HL-60 (cell line): ENCODE data around the gene ZNF622.

Source experiments
- DNase-seq, 2 experiments: peaks; one replicate each; pipeline ENCODE4 v3.0.0-alpha.2; 2010 to 2020; ENCODE audit warnings: low read depth in 1 of 2, low spot score in 1 of 2
- H3K27ac ChIP-seq: fragments of 250-450 bp; sonication (Bioruptor Pico); replicated peaks from 2 replicates; pipeline ENCODE4 v1.5.1; 2020; ENCODE audit warnings: mild to moderate bottlenecking, moderate library complexity
- H3K27me3 ChIP-seq: fragments of 250-450 bp; sonication (Bioruptor Pico); 2 replicates; pipeline ENCODE4 v1.5.1; 2021; ENCODE audit warnings: mild to moderate bottlenecking, moderate library complexity; ENCODE audit not compliant: insufficient read depth, poor library complexity, severe bottlenecking
- H3K4me3 ChIP-seq: replicated peaks from 2 replicates; pipeline ENCODE4 v1.5.1; 2011; ENCODE audit warnings: mild to moderate bottlenecking, control low read depth, low read length; ENCODE audit not compliant: insufficient read depth
- GABPA ChIP-seq: IDR thresholded peaks from 2 replicates; pipeline ENCODE4 v1.6.1; 2012; ENCODE audit warnings: low read depth
- POLR2AphosphoS5 ChIP-seq: IDR thresholded peaks from 2 replicates; pipeline ENCODE4 v1.6.1; 2012; ENCODE audit warnings: low read depth
- SPI1 ChIP-seq: IDR thresholded peaks from 2 replicates; pipeline ENCODE4 v1.6.1; 2012; ENCODE audit warnings: low read depth, mild to moderate bottlenecking, borderline replicate concordance
- TF ChIP-seq, protein P1 (sequence below): IDR thresholded peaks from 2 replicates; pipeline ENCODE4 v1.6.1; 2012; ENCODE audit warnings: low read depth; ENCODE audit not compliant: insufficient replicate concordance
- TF ChIP-seq, protein P2 (sequence below): IDR thresholded peaks from one replicate; pipeline ENCODE4 v1.5.1; 2011; ENCODE audit warnings: low read length, control low read depth, inconsistent platforms; ENCODE audit not compliant: insufficient read depth

ZNF622 gene

DNA sequence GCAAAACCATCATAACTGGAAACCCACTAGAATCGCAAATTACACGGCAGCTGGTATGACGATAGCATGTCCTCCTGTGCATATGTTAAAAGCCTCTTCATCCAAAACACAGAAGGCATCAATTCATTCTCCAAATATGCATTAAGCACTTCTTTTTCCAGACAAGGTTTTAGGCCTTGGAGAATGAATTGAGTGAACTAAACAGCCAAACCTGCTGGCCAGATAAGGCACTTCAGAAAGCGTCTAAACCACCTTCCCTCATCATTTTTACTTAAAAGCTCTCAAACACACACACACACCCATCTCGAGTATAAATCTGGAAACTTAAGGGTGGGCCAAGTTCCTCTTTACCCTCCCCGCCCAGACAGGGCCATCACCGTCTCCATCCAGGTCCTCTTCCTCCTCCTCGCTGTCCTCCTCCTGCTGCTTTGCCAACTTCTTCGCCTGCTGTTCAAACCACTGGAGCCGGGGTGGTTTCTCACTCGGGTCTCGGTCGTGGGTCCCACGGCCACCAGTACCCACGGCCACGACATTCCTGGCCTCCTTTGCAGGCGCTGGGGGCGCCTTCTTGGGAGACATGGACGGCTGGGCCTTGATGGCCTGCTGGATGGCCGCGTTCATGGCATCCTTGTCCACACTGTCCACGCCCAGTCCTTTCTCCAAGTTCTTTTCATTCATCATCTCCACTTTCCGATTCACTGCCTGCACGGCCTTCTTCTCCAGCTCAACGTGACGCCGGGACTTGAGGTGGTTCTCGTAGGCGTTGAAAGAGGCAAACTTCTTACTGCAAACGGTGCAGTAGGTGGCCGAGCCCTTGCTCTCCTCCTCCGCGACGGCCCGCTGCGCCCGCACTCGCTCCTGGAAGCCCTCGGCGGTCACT lies 696 bp downstream of the ZNF622 start:
- Histone ChIP-seq H3K27me3 (no peaks in the 10 kb centered on the region), H3K4me3 (peak overlapping the region; percentile 99), H3K27ac (peak overlapping the region; percentile 89)
- TF ChIP-seq POLR2AphosphoS5, result no peak
- TF ChIP-seq SPI1, result peak; percentile 26; the same call in 1 of the 2 replicates
- TF ChIP-seq GABPA, result no peak
- peak in 1 of 2 experiments; percentile 42 for DNase-seq

GRCh38 chr5:16464231-16464630 lies 1.4 kb downstream of the ZNF622 start:
- no peak overlapping the region for H3K27ac ChIP-seq
- no peak for DNase-seq
- H3K4me3 ChIP-seq, result peak overlapping the region; percentile 99
- no peaks in the 10 kb centered on the region for H3K27me3 ChIP-seq
- no peak for TF ChIP-seq GABPA
- TF ChIP-seq SPI1, result no peak
- TF ChIP-seq, protein P1, sequence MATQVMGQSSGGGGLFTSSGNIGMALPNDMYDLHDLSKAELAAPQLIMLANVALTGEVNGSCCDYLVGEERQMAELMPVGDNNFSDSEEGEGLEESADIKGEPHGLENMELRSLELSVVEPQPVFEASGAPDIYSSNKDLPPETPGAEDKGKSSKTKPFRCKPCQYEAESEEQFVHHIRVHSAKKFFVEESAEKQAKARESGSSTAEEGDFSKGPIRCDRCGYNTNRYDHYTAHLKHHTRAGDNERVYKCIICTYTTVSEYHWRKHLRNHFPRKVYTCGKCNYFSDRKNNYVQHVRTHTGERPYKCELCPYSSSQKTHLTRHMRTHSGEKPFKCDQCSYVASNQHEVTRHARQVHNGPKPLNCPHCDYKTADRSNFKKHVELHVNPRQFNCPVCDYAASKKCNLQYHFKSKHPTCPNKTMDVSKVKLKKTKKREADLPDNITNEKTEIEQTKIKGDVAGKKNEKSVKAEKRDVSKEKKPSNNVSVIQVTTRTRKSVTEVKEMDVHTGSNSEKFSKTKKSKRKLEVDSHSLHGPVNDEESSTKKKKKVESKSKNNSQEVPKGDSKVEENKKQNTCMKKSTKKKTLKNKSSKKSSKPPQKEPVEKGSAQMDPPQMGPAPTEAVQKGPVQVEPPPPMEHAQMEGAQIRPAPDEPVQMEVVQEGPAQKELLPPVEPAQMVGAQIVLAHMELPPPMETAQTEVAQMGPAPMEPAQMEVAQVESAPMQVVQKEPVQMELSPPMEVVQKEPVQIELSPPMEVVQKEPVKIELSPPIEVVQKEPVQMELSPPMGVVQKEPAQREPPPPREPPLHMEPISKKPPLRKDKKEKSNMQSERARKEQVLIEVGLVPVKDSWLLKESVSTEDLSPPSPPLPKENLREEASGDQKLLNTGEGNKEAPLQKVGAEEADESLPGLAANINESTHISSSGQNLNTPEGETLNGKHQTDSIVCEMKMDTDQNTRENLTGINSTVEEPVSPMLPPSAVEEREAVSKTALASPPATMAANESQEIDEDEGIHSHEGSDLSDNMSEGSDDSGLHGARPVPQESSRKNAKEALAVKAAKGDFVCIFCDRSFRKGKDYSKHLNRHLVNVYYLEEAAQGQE, result no peak
- TF ChIP-seq, protein P2, sequence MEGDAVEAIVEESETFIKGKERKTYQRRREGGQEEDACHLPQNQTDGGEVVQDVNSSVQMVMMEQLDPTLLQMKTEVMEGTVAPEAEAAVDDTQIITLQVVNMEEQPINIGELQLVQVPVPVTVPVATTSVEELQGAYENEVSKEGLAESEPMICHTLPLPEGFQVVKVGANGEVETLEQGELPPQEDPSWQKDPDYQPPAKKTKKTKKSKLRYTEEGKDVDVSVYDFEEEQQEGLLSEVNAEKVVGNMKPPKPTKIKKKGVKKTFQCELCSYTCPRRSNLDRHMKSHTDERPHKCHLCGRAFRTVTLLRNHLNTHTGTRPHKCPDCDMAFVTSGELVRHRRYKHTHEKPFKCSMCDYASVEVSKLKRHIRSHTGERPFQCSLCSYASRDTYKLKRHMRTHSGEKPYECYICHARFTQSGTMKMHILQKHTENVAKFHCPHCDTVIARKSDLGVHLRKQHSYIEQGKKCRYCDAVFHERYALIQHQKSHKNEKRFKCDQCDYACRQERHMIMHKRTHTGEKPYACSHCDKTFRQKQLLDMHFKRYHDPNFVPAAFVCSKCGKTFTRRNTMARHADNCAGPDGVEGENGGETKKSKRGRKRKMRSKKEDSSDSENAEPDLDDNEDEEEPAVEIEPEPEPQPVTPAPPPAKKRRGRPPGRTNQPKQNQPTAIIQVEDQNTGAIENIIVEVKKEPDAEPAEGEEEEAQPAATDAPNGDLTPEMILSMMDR, result no peak
- TF ChIP-seq POLR2AphosphoS5, result no peak

DNA sequence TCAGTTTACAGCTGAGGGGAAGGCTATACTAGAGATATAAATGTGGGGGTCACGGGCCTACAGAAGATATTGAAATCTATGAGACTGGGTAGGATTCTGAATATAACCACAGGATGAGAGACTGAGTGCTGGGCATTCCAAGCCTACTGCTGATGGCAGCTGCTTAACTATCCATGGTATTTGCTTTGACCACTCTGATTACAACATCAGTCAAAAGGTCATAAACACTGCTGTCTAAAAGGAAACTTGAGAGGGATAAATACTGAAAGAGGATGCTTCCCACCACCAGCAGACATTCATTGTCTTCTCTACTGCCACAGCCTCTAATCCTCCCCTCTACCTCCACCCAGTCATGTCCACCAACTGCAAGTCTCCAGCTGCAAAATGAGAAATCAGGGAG lies 3.8 kb downstream of the ZNF622 start:
- H3K27ac ChIP-seq, result no peak overlapping the region
- H3K4me3 ChIP-seq, result no peak overlapping the region
- no peak for TF ChIP-seq POLR2AphosphoS5
- TF ChIP-seq, protein P1, result no peak
- no peak for TF ChIP-seq GABPA
- no peak for TF ChIP-seq SPI1
- DNase-seq, result no peak
- no peaks in the 10 kb centered on the region for H3K27me3 ChIP-seq

GRCh38 chr5:16461026-16461425 lies 4.6 kb downstream of the ZNF622 start:
- Histone ChIP-seq H3K27ac (no peak overlapping the region), H3K4me3 (no peak overlapping the region), H3K27me3 (no peaks in the 10 kb centered on the region)
- DNase-seq, result no peak
- TF ChIP-seq GABPA (no peak), POLR2AphosphoS5 (no peak), SPI1 (no peak)
- TF ChIP-seq, protein P1, result no peak
- TF ChIP-seq, protein P2, result no peak
